HepG2 (cell line): ENCODE results near the gene LRRC34. TPM values are rescaled to one million over a fixed set of nuclear protein-coding genes. Genes with fewer than 3 reads are reported as not detected.
A peak's percentile ranks its signal among the peaks of the same experiment; 100 is the strongest.

Experiments used
- ARID4A ChIP-seq: sonication (generic); formaldehyde crosslinking; IDR thresholded peaks from 2 replicates; pipeline ENCODE4 v1.5.0; 2020; ENCODE audit warnings: mild to moderate bottlenecking, missing genetic modification reagents, borderline replicate concordance
- ARNT2 ChIP-seq: sonication (generic); formaldehyde crosslinking; IDR thresholded peaks from 2 replicates; pipeline ENCODE4 v1.8.0; 2022; ENCODE audit warnings: mild to moderate bottlenecking, low read depth, missing genetic modification reagents, moderate library complexity
- GMEB2 ChIP-seq: IDR thresholded peaks from 2 replicates; pipeline ENCODE4 v1.6.1; 2016; ENCODE audit warnings: missing biosample characterization, missing genetic modification reagents, low read depth
- MED8 ChIP-seq: sonication (generic); formaldehyde crosslinking; IDR thresholded peaks from 2 replicates; pipeline ENCODE4 v1.8.1; 2023; ENCODE audit warnings: mild to moderate bottlenecking, missing genetic modification reagents; ENCODE audit not compliant: insufficient replicate concordance
- MEF2D ChIP-seq: sonication (generic); formaldehyde crosslinking; IDR thresholded peaks from 2 replicates; pipeline ENCODE4 v1.5.1; 2020; ENCODE audit warnings: mild to moderate bottlenecking, missing genetic modification reagents
- PTBP1 ChIP-seq: fragments of 200-400 bp; formaldehyde crosslinking; IDR thresholded peaks from 2 replicates; pipeline ENCODE4 v1.6.1; 2018; ENCODE audit warnings: low read length, low read depth; ENCODE audit not compliant: poor library complexity, severe bottlenecking
- TFDP2 ChIP-seq: sonication (generic); formaldehyde crosslinking; IDR thresholded peaks from 2 replicates; pipeline ENCODE4 v1.4.0; 2020; ENCODE audit warnings: missing genetic modification reagents
- TRIM24 ChIP-seq: sonication (generic); formaldehyde crosslinking; IDR thresholded peaks from 2 replicates; pipeline ENCODE4 v1.8.0; 2022; ENCODE audit warnings: mild to moderate bottlenecking, missing genetic modification reagents
- ZBTB20 ChIP-seq: sonication (generic); formaldehyde crosslinking; IDR thresholded peaks from 2 replicates; pipeline ENCODE4 v1.8.1; 2023; ENCODE audit warnings: missing genetic modification reagents, low read depth, mild to moderate bottlenecking, borderline replicate concordance
- ZBTB37 ChIP-seq: sonication (generic); formaldehyde crosslinking; IDR thresholded peaks from 2 replicates; pipeline ENCODE4 v1.4.0; 2020; ENCODE audit warnings: mild to moderate bottlenecking, missing genetic modification reagents
- ZHX1 ChIP-seq: sonication (generic); formaldehyde crosslinking; IDR thresholded peaks from 2 replicates; pipeline ENCODE4 v1.8.1; 2022; ENCODE audit warnings: low read depth, mild to moderate bottlenecking, missing genetic modification reagents
- ZMAT3 ChIP-seq: sonication (generic); formaldehyde crosslinking; conservative IDR thresholded peaks from 2 replicates; pipeline ENCODE4 v1.7.0; 2021; ENCODE audit warnings: missing genetic modification reagents
- ZNF18 ChIP-seq: sonication (generic); formaldehyde crosslinking; IDR thresholded peaks from 2 replicates; pipeline ENCODE4 v1.8.0; 2022; ENCODE audit warnings: mild to moderate bottlenecking, missing genetic modification reagents; ENCODE audit not compliant: insufficient replicate concordance
- ZNF337 ChIP-seq: sonication (generic); formaldehyde crosslinking; IDR thresholded peaks from 2 replicates; pipeline ENCODE4 v1.5.1; 2020; ENCODE audit warnings: missing genetic modification reagents, low read depth, mild to moderate bottlenecking, borderline replicate concordance
- ZNF589 ChIP-seq: sonication (generic); formaldehyde crosslinking; conservative IDR thresholded peaks from 2 replicates; pipeline ENCODE4 v1.8.0; 2022; ENCODE audit warnings: mild to moderate bottlenecking, moderate library complexity, missing genetic modification reagents
- polyA plus RNA-seq, 8 experiments: library from polyadenylated mRNA; depleted of rRNA in 3 of 8; stranded (reverse) in 7 of 8; unstranded in 1 of 8; fragments of >200 nt; fragmentation: Illumina TruSeq in 4 of 8; extraction: Trizol in 4 of 8; gene quantifications; 2 replicates each; pipeline versions ENCODE4 v1.2.1 to v1.2.3, GENCODE V29; 2011 to 2016; ENCODE audit warnings: low read depth in 4 of 8, missing spikeins in 1 of 8, mixed read lengths in 1 of 8; ENCODE audit not compliant: insufficient read depth in 1 of 8
- total RNA-seq, 5 experiments: library from RNA; depleted of rRNA; stranded (reverse); fragments of >200 nt; fragmentation: Illumina TruSeq; extraction: Trizol; gene quantifications; 2 replicates each; pipeline ENCODE4 v1.2.3, GENCODE V29; 2016; ENCODE audit warnings: low read depth in 1 of 5

LRRC34 gene
- total and polyA plus RNA-seq, 2 of the 13 experiments (the other 11 are each of a cell fraction or from before 2014, with no cell fraction given) = not detected

GRCh38 chr3:169764312-169764881, 48.3 kb downstream of the LRRC34 start (continued):
- TF ChIP-seq ZBTB37 (CRISPR knock-in tag) (no peak), PTBP1 (no peak), TFDP2 (CRISPR knock-in tag) (no peak), ZNF337 (CRISPR knock-in tag) (0 out of 2 replicates have a peak, but pooled peaks have one; percentile 38), MED8 (CRISPR knock-in tag) (no peak), MEF2D (CRISPR knock-in tag) (no peak), ZBTB20 (CRISPR knock-in tag) (no peak), ZNF589 (CRISPR knock-in tag) (no peak), ARNT2 (no peak), GMEB2 (CRISPR knock-in tag) (no peak), ZHX1 (no peak), ZNF18 (no peak), TRIM24 (no peak), ZMAT3 (CRISPR knock-in tag) (no peak), ARID4A (0 out of 2 replicates have a peak, but pooled peaks have one; percentile 63)
